GF-D8 (cell line): ENCODE data around the gene TMIGD3.
"Not testable (repeated sequence)": the region's sequence is repeated elsewhere in the genome, so short reads cannot be mapped to it uniquely, and the experiment has no call there.

ENCODE experiments used
- DNase-seq: peaks from one replicate; lab custom pipeline; 2025; lab: John Stamatoyannopoulos, UW

The TMIGD3 gene

GRCh38 chr1:111503585-111504060, at the start of gene TMIGD3, which contains the start of gene ADORA3:
TMIGD3 (minus strand) TSS chr1:111503633; CDS start chr1:111503354, 279 bp downstream.
ADORA3 (minus strand) TSS chr1:111503633; CDS start chr1:111503354, 279 bp downstream.
- peak; percentile 93 for DNase-seq

- no peak for DNase-seq
Measured at GRCh38 chr1:111553196-111553595, 49.8 kb upstream of the TMIGD3 start.

DNA sequence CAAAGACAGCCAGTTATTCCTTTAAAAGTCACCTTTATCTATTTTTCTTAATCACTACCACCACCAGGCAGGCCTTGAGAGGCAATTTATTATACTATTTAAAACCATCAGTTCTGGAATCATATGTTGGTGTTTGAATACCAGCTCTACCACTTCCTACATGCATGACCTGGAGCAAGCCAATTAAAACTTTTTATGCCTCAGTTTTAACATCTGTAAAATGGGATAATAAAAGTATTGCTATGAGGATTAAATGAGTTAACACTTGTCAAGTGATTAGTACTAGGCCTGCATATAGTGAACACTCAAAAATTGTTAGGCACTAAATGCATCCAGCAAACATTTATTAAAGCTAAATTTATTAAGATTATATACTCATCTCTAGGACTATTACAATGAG, 49.2 kb upstream of the TMIGD3 start:
- DNase-seq: no peak

DNA sequence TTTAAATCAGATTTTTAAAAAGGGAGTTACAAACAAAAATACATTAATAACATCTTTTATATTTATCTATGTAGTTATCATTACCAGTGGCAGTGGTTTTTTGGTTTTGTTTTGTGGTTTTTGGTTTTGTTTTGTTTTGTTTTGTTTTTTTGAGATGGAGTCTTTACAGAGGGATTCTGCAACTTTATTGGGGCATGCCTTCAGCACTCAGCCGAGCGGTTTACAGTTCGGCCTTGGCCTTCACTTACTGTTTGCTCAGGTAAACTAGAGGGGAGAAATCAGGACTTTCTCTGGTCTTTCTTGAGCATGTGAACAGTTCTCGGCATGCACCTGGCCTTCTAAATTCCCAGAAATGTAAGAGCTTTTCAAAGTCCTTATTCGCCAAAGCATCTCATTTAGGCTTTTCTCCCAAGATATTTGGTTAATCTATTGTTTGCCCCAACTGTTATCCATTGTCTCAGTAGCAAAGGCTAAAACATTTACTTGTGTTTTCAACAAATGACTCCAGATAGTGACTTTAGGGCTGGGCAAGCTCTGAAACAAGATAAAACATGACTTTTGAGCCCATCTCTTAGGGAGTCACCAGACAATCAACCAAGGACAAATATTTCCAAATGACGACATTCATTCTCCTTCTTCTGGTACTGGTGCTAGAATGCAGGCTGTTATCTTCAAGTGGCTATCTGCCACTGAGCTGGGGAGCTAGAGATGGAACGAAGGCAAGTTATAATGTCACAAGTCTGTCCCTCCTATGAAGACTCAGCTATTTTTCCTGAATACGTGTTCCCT, 48.4 kb upstream of the TMIGD3 start:
- DNase-seq: no peak

GRCh38 chr1:111547786-111548185, 44.4 kb upstream of the TMIGD3 start:
- not testable (repeated sequence) for DNase-seq

DNA sequence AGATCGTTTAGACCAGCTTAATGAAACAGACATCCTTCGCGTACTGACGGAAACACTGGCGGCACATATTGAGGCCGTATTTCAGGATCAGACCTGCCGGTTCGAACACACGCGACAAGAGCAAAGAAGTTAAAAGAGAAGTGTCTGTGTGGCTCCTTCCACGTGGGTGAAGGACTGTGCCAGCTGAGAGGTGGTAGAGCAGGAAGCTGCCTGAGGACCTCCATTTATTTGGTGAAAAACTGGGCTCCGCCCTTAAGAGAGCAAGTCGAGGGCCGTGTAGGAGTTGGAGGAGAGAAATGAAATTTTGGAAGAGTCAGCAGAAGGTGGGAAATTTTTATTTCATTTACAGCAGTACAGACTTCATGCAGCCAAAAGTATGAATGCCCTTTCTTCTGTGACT, 38.8 kb upstream of the TMIGD3 start:
- DNase-seq: no peak

DNA sequence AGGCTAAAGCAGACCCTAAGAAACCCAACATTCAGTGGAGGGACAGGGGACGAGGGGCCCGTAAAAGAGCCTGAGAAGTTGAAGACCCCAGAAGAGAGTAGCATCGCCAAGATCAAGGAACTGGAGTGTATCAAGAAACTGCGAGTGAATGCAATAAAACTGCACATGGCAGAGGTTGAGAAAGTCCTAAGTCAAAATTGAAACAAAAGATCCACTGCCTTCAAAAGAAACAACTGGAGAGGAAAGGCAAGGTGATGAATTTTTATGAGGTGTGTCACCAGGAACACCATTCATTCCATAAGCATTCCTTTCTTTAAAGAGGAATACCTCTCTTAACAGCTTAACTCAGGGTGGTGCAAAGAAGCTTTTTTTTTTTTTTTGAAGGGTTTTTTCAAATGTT, 38.3 kb upstream of the TMIGD3 start:
- DNase-seq: no peak

DNA sequence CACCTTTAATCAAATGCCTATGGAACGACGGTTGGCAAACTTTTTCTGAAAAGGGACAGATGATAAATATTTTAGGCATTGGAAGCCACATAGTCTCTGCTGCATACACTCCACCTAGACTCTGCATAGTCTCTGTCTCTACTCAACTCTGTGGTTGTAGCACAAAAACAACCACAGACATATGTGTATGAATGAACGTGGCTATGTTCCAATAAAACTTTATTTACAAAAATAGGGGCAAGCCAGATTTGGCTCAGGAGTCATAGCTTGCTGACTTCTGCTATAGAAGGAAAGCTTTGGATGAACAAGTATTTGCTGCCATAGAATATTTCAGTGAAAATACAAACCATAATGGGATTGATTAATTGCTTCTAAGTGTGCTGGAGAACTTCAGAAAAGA, 37.5 kb upstream of the TMIGD3 start:
- DNase-seq: no peak

DNA sequence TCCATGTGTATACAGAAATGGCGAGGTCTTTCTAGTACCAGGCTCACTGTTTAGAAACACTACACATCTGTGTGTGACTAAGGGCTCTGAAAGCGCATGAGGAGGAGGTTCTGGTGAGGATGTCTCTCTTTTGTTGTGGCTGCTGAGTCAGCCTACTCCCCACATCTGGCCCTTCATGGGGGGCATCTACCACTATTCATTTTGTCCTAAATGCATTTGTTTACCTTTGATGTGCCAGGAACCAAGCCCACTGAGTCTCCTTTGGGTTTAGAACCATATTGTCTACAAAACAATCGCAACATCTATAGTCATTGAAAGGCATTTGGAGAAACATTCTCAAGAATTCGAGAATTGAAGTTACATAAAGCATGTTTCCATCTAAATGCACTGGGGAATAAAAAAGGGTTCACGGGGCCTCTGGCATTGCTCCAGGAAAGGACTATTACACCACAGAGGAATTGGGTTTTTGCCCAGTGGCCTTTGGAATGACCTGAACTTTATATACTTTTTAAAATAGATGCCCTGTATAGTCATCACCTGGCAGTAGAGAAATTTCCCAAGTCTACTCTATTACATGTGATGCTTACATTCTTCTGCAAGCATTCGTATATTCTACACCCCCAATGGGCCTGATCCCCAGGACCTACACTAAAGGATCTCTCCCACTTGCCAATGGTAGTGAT, 35.1 kb upstream of the TMIGD3 start:
- DNase-seq: no peak

GRCh38 chr1:111535256-111536191, 32.1 kb upstream of the TMIGD3 start:
- no peak for DNase-seq

DNA sequence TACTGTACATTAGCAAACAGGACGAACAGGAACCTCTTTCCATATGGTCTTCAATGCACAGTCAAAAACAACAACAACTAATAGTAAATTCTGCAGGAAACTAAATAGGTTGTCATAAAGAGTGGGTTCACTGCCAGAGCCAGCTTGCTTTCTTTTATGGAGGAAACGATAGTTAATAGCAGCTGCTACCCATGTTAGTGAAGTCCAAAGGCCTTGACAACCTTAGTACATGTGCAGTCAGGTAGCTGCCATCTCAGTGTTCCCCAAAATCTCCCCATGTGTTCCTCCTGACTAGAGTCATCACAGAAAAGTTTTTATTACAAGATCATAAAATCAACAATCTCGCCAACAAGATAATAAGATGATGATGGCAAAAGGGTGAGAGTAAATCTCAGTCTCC, 16.6 kb upstream of the TMIGD3 start:
- no peak for DNase-seq

GRCh38 chr1:111517469-111518225, 14.2 kb upstream of the TMIGD3 start:
- DNase-seq: no peak

GRCh38 chr1:111516005-111516535, 12.6 kb upstream of the TMIGD3 start:
- peak; percentile 90 for DNase-seq

DNA sequence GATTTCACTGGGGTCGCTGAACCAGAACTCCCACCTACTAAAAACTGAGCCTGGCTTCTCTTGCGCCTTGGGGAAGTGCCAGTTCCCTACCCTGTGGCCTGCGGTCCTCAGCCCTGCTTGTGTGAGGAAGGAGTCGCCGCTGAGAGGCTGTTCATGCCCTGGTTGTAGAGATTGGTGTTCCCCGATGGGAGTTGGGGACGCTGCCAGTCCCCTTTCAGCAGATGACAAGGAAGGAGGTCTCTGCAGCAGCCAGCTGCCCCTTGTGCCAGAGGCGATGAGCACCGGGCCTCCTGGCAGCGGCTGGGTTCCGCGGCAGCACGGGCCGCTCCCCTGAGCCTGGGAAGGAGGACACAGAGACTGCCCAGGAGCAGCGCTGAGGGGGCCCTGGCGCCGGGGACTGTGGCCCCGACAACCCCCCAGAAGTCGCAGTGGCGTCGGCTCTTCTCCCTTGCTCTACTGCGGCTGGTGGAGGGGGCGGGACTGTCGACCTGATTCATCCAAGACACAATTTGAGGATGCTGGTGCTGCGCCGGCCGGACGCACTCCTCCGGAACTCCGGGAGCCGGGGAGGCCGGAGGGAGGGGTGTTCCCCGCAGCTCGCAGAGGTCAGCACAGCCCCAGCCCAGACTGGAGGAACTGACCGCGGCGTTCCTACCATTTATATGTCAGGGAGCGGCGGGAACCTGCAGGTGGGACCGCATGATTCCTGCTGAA, 12.0 kb upstream of the TMIGD3 start:
- peak; percentile 22 for DNase-seq

GRCh38 chr1:111513410-111514020, 10.1 kb upstream of the TMIGD3 start:
- no peak for DNase-seq

DNA sequence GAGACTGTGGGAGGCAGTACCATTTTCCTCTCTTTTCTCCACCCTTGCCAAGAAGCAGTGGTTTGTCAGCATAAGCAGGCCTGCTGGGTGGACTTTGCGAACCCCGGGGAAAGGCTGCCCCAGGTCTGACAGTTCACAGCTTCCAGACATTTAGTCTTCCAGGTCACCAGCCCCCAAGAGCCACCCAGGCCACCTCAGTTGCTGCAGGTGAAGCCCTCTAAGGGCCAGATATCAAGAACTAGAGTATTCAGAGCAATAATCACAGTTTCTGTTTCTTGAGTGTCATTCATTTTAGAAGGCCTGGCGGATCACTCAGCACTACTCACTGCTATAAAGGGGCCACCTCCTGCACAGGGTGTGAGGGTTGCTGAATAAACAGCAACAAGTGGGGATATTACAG, 9.5 kb upstream of the TMIGD3 start:
- no peak for DNase-seq

- DNase-seq: no peak
Measured at GRCh38 chr1:111512132-111512889, 8.9 kb upstream of the TMIGD3 start.

- DNase-seq: no peak
Measured at GRCh38 chr1:111511370-111511769, 7.9 kb upstream of the TMIGD3 start.

- DNase-seq: no peak
Measured at GRCh38 chr1:111509997-111510375, 6.6 kb upstream of the TMIGD3 start.
